HG03575 (cell line): ENCODE data around the gene ZNF439.
"Not testable (repeated sequence)": the region's sequence is repeated elsewhere in the genome, so short reads cannot be mapped to it uniquely, and the experiment has no call there.

Experiments
- ATAC-seq: cut with Tn5 transposase; IDR thresholded peaks from one replicate; pipeline ENCODE4 v1.9.1; 2021; ENCODE audit not compliant: unreplicated experiment, insufficient number of reproducible peaks, low FRiP score; ENCODE audit errors: extremely low read depth

Gene ZNF439

DNA sequence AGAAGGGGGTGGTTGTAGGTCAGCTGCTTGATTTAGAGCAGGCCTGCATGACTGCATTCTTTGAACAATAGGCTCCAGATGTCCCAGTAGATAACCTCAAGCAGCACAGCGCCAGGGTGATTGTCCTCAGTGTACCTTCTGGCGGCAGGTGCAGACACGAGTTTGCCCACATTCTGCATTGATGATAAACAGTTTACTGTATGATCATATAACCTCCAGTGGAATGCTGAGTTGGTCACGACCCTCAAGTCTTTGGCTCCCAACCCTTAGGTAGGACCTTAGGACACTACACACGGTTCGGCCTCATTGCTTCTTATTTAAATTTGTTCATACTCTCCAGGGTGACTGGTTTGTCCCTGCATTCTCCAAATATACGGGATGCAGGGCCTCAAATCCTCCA is 12.2 kb downstream of the ZNF439 start:
- no peak for ATAC-seq

DNA sequence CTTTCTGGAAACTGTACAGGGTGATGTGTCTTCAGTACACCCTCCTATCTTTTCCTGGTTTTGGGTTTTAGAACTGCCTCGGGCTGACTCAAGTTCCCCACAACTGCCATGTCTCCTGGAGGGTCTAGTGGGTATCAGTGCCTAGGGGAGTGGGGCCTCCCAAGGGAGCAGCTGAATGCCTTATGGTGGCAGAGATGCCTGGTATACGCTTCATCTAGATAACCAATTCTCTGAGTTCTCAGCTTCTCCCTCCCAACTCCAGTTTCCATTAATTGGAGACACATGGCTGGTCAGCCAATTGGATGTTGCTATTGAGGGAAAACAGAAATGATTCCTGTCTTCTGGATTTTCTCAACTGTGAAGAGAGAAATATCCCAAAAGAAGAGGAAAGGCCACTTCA is 12.8 kb downstream of the ZNF439 start:
- no peak for ATAC-seq

DNA sequence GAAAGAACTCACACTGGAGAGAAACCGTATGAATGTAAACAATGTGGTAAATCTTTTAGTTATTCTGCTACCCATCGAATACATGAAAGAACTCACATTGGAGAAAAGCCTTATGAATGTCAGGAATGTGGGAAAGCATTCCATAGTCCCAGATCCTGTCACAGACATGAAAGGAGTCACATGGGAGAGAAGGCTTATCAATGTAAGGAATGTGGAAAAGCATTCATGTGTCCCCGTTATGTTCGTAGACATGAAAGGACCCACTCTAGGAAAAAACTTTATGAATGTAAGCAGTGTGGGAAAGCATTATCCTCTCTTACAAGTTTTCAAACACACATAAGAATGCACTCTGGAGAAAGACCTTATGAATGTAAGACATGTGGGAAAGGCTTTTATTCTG is 19.2 kb downstream of the ZNF439 start:
- ATAC-seq: not testable (repeated sequence)

DNA sequence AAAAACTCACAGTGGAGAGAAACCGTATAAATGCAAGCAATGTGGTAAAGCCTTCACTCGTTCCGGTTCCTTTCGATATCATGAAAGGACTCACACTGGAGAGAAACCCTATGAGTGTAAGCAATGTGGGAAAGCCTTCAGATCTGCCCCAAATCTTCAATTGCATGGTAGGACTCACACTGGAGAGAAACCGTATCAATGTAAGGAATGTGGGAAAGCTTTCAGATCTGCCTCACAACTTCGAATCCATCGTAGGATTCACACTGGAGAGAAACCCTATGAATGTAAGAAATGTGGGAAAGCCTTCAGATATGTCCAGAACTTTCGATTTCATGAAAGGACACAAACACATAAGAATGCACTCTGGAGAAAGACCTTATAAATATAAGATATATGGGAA is 19.7 kb downstream of the ZNF439 start:
- no peak for ATAC-seq

DNA sequence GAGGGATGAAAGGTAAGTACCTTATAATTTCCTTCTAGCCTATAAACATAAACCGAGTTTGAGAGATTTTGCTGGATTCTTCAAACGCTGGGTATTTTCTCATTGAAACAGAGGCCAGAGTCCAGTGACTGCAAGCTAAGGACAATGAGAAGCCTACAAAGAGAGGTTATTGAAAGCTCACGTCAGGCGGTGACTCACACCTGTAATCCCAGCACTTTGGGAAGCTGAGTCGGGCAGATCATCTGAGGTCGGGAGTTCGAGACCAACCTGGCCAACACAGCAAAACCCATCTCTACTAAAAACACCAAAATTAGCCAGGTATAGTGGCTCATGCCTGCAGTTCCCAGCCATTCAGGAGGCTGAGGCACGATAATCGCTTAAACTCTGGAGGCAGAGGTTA is 24.1 kb downstream of the ZNF439 start:
- ATAC-seq: no peak

DNA sequence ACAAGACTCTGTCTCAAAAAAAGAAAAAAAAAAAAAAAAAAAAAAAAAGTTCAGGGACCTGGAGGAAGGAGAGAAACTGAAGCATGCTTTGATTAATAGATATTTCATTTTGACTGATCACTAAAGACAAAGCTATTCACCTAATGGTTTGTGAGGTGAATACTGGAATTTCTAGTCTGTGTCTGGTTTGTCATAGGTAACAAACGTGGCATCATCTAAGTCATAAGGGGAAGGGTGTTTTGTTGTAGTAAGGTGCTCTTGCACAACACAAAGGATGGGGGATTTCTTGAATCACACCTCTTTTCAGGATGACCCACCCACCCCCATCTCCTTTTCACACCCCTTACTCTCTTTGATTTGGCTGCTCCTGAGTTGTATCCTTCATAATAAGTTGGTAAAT is 25.2 kb downstream of the ZNF439 start:
- no peak for ATAC-seq

DNA sequence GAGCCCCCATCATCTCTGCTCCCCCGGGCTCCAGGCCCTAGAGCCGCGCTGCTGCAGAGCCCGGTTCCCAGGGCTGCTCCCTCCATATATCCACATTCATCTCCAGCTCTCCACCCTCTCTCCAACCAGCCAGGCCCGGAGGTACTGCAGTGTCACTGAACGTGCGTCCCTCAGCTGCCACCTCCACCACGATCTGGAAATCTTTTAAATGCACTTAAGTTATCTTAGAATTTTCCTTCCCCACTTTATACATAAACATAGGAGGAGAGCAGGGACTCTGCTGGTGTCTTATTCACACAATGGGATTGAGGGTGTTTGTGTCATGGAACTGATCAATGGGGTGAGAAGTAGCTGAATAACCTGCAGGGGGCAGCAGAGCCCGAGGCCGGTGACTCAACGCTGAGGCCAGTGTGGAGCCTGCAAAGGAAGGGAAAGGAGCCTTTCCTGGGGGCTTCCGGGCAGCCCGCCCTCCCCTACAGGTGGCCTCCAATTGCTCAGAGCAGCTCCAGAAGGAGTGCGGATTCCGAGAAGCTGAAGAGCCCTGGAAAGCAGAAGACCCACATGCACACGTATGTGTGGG is 31.3 kb downstream of the ZNF439 start:
- ATAC-seq: not testable (repeated sequence)

DNA sequence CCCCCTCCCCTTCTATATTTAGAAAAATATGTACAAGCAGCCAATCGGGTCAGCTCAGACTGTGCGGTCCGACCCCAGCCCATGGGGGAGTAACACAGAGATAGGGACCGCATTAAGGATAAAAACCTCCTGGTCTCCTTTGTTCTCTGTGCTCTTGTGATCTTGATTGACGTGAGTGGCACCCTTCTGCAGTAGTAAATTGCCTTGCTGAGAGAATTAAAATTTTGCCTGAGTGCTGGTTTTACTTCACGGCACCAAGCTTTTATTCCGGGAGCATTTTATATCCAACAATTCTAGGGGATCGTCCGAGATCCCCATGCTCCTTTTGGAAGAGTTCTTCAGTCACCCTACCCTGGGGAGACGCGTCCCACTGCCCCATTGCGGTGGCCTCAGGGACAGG is 32.1 kb downstream of the ZNF439 start:
- ATAC-seq: no peak

DNA sequence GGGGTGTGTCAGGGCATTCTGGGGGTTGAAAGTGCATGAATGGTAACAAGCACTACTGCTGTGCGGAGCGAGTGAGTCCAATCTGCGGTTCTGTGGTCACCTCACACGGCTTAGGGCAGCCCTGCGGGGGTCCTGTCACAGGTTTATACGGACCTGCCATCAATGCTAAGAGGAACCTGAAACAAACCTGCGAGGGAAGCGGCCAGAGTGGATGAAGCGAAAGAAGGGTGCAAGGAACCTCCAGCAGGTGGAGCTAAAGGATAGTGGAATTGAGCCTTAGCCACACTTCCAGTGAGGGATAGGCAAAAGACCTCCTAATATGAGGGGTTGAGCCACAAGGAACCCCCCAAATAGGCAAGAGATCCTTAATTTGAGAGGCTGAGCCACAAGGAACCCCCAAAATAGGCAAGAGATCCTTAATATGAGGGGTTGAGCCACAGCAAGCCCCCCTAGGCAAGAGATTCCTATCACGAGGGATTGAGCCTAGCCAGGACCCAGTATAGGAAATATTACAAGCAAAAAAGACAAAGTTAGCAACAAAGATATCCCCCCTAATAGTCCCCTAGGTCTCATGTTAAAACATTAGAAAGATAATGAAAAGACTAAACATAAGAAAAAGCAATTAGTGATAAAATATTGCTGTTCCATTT is 32.8 kb downstream of the ZNF439 start:
- ATAC-seq: no peak

DNA sequence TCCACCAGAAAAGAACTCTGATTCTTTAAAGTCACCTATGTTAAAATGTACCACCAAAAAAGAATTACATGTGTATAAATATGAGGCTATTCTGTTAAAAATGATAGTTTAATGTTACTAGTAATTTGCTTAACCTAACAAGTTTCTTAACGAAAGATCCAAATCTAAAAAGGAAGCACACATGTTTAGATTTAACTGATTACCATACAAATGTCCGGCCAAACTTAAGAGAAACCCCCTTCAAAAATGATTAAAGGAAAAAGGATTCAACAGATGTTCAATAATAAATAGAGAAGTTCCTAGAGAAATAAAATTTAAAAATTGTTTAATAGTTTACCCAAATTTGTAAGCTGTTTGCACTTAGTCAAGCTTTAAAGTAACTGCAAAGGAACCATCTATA is 34.1 kb downstream of the ZNF439 start:
- ATAC-seq: no peak

DNA sequence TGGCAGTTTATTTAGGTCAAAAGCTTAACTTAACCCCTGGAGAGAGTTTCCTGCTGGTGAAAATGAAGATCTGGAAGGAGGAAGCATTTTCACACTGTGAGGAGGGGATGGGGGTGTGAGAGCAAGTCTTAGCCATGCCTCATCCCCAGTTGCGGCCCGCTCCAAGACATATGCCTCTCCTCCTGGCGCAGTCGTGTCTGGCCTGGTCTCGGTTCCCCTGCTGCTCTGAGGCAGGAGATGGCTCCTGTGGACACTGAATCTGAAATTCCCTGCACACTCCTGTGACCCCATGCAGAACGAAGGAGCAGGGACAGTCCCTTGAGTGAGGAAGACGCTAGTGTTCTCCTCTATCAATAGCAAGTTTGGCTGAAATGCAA is 38.7 kb downstream of the ZNF439 start:
- ATAC-seq: no peak

DNA sequence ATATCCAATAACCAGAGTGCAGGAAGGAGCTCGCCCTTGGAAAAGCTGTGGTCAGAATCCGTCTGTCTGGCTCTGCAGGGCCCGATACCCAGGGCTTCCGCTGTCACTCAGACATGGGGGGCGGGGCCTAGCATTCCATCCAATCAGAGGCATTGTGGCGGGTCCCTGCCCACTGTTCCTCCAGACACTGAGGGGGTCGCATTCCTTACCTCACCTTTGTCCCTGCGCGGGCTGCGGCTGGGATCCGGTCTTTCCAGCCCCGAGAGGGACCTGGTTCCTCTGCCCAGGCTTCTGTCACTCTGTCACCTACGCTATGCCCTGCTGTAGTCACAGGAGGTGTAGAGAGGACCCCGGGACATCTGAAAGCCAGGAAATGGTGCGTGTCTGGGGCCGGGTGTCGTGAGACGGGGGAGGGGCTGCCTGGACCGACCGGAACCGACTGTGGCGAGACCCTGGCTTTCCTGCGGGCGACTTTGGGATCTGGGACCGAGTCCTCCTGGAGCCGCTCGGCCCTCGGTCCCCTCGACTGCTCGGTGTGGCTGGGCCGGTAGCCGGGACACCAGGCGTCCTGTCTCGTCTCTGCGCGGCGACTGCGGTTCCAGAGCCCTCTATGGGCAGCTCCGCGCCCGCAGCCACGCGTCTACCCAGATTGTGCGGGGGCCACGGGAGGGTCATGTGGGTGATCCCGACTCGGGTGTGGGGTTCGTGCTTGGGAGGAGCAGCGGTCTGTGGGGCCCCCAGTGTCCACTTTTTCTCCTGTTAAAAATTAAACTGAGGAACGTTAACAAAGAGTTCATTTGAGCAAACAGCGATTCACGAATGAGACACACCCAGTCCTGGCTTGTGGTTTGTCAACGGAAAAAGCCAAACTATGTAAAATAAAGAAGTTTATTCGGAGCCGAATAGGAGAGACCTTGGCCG is 39.3 kb downstream of the ZNF439 start, which contains the start of gene ZNF69:
Gene ZNF69 (plus strand): TSS at position 172 of the 921 bp plus-strand sequence. CDS start 142 bp downstream, at position 314.
- ATAC-seq: no peak

DNA sequence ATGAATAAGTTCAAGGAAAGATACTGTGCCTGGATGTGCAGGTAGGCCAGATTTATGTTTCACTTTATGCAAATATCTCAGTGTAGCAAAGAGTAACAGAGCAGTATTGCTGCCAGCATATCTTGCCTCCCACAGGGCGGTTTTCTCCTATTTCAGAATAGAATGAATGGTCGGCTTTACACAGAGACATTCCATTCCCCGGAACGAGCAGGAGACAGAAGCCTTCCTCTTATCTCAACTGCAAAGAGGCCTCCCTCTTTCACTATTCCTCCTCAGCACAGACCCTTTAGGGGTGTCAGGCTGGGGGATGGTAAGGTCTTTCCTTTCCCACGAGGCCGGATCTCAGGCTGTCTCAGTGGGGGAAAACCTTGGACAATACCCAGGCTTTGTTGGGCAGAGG is 41.4 kb downstream of the ZNF439 start:
- not testable (repeated sequence) for ATAC-seq

DNA sequence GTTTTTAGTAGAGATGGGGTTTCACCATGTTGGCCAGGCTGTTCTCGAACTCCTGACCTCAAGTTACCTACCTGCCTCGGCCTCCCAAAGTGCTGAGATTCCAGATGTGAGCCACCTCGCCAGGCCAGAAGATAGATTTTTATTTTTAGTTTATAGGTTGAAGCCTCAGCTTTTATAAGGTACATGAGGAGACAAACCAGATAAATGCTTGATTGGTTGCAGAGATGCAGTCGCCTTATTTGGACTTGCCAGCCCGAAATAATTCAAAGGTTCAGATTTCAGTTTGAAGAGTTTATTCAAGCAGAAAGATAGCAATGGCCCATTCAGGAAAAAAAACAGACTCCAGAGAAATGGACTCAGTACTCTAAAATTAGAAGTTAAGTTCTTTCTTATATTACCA is 42.1 kb downstream of the ZNF439 start:
- no peak for ATAC-seq

DNA sequence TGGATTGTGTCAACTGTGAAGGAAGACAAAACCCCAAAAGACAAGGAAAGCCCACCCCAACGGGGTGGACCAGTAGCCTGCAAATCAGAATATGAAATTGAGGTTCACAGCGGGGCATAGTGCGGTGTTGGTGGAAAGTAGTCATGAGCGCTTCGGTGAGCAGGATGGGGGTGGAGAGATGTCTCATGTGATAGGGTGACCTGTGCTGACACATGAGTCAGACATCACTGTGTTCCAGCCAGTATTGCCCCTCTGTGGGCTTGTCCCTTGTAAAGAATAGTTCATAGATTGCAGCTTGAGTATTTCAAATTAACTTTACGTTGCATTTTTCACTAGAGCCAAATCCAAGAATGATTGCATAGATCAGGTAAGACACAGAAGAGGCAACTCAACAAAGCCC is 46.3 kb downstream of the ZNF439 start:
- ATAC-seq: no peak

DNA sequence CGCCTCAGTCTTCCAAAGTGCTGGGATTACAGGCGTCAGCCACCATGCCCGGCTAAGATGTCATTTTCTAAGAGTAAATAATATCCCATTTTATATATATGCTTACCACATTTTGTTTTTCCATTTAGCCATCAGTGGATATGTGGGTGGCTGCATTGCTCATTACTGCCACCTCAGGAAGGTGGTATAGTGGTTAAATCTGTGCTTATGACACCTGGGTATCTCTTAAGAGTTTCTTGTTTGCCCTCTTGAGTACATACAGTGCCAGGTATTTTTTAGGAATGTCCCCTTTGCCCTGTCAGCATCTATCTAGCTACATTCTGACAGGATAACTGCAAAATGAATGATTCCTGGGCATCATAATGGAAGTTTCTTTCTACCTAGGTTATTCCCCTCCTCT is 53.7 kb downstream of the ZNF439 start:
- ATAC-seq: no peak

DNA sequence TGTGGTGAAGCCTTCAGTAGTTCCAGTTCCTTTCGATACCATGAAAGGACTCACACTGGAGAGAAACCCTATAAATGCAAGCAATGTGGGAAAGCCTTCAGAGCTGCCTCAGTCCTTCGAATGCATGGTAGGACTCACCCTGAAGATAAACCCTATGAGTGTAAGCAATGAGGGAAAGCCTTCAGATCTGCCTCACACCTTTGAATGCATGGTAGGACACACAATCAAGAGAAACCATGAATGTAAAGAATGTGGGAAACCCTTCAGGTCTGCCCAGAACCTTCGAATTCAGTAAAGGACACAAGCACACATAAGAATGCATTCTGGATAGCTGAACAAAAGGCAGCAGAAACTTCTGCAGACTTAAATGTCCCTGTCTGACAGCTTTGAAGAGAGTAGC is 57.4 kb downstream of the ZNF439 start:
- no peak for ATAC-seq

DNA sequence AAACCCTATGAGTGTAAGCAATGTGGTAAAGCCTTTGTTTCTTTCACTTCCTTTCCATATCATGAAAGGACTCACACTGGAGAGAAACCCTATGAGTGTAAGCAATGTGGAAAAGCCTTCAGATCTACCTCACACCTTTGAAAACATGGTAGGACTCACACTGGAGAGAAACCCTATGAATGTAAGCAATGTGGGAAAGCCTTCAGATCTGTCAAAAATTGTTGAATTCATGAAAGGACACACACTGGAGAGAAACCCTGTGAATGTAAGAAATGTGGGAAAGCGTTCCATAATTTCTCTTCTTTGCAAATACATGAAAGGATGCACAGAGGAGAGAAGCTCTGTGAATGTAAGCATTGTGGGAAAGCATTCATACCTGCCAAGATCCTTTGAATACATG is 63.4 kb downstream of the ZNF439 start:
- not testable (repeated sequence) for ATAC-seq

DNA sequence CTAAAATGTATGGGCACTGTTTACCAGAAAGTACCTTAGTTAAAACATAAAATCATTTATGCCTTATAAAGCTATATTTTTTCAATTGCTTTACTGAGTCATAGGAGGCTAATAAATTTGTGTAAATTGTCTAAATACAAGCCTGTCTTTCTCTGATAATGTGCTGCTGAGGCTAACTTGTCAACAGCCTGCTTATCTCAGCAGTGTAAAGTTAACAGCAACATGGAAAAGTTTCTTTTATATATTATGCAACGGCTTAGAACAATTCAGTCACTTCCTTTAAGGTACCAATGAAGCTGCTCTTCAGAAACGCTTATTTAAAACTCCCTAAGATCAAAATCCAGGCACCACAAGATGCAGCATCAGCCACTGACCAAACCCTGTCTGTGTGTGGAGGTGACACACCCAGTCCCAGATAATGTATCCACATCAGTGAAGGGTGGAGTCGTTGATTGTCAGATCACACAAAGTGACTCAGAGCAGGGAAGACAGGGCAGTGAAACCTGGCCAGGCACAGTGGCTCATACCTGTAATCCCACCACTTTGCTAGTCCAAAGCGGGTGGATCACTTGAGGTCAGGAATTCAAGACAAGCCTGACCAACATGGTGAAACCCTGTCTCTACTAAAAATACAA is 66.0 kb downstream of the ZNF439 start:
- ATAC-seq: not testable (repeated sequence)
